Tibial nerve (tissue), 3 donors: ENCODE results near the gene ZNF534.

Source experiments
- CTCF ChIP-seq, 5 experiments: fragments of 200-600 bp in 3 of 5; fragments of 450-650 bp in 2 of 5; sonication (generic) in 3 of 5; IDR thresholded peaks; one replicate each; pipeline ENCODE4 v1.5.1; 2016 to 2019; ENCODE audit warnings: antibody characterized with exemption in 5 of 5, mild to moderate bottlenecking in 3 of 5, moderate library complexity in 2 of 5
- POLR2A ChIP-seq, 2 donors: fragments of 450-650 bp; IDR thresholded peaks; one replicate each; pipeline ENCODE4 v1.6.1; 2017; ENCODE audit warnings: antibody characterized with exemption in 2 of 2, mild to moderate bottlenecking in 2 of 2, moderate library complexity in 2 of 2

GRCh38 chr19:52494518-52494917 lies 65.6 kb downstream of the ZNF534 start:
- no peak for TF ChIP-seq CTCF (IDR thresholded peaks at IDR 0.05)
- TF ChIP-seq POLR2A (IDR thresholded peaks at IDR 0.05), result no peak
